Mucosa of descending colon (tissue), 3 donors: Measurements from ENCODE around the gene NF2. TPM values are rescaled to one million over a fixed set of nuclear protein-coding genes. Genes with fewer than 3 reads are reported as not detected.
"Not testable (repeated sequence)": the region's sequence is repeated elsewhere in the genome, so short reads cannot be mapped to it uniquely, and the experiment has no call there.

Experiments used
- ATAC-seq: fragments of 200-7000 bp; cut with Tn5 transposase; one replicate; pipeline ENCODE4 v1.9.1; 2020; ENCODE audit warnings: mild to moderate bottlenecking, moderate library complexity
- DNase-seq, 3 donors: peaks; one replicate each; pipeline ENCODE4 v3.0.0-alpha.2; 2020
- H3K36me3 ChIP-seq: fragments of 200-600 bp; one replicate; pipeline ENCODE4 v1.8.0; 2021; ENCODE audit warnings: low read depth, mild to moderate bottlenecking
- H3K4me1 ChIP-seq: fragments of 200-600 bp; one replicate; pipeline ENCODE4 v1.8.0; 2021; ENCODE audit warnings: low read depth, mild to moderate bottlenecking
- H3K4me3 ChIP-seq: fragments of 200-600 bp; one replicate; pipeline ENCODE4 v1.8.0; 2021; ENCODE audit warnings: mild to moderate bottlenecking
- H3K9me3 ChIP-seq: fragments of 200-600 bp; one replicate; pipeline ENCODE4 v1.8.0; 2021; ENCODE audit warnings: mild to moderate bottlenecking
- CTCF ChIP-seq: fragments of 200-600 bp; IDR thresholded peaks from one replicate; pipeline ENCODE4 v1.8.0; 2022; ENCODE audit warnings: antibody characterized with exemption, mild to moderate bottlenecking
- intact Hi-C, 2 donors: fragments of 100-400 bp; cut with DNase I in 1 of 2; cut with micrococcal nuclease in 1 of 2; formaldehyde crosslinking; loops; one replicate each; pipeline versions ENCODE4 v1.11.0 to v1.11.1; 2022; cut with DNase I, micrococcal nuclease
- total RNA-seq, 3 donors: library from RNA; stranded (reverse); fragmentation: NEBNext Ultra II Directional in 2 of 3; extraction: Animal tissue kit (Norgen Biotek cat#: 25700) in 2 of 3; gene quantifications; one replicate each; pipeline versions ENCODE4 v1.2.1 to v1.2.4, GENCODE V29; 2021 to 2023
- donor health status: DM: no; HTN: no; CAD: no; lungs with moderate emphysema.
- donor health status: DM: no; HTN: no; CAD: no.
- donor health status: DM: no; HTN: yes; CAD: no.

NF2 gene
- total RNA-seq, 3 donors from 2014 or later, result 32.3 to 45.2 (median 43.1) TPM

GRCh38 chr22:29578462-29579200 lies 24.8 kb upstream of the NF2 start:
- no peaks in the 10 kb centered on the region for H3K36me3 ChIP-seq
- peaks cover 8% of the 10 kb centered on the region for H3K4me1 ChIP-seq
- intact Hi-C loops, result no loop called here
- no peak for TF ChIP-seq CTCF
- DNase-seq (no peak), ATAC-seq (no peak)
- no peak overlapping the region for H3K4me3 ChIP-seq
- H3K9me3 ChIP-seq, result no peaks in the 10 kb centered on the region

GRCh38 chr22:29580200-29580810 lies 23.1 kb upstream of the NF2 start:
- DNase-seq, result peak; percentile 29 to 59 (median 53)
- no peak for TF ChIP-seq CTCF
- peaks cover 8% of the 10 kb centered on the region for H3K4me1 ChIP-seq
- peak overlapping the region; percentile 22 for H3K4me3 ChIP-seq
- ATAC-seq, result peak; percentile 31
- no peaks in the 10 kb centered on the region for H3K9me3 ChIP-seq
- no peaks in the 10 kb centered on the region for H3K36me3 ChIP-seq
- intact Hi-C loops, result loop anchor here in 1 of 2 donors (10.0 kb wide), 1 partner anchor 504 kb away; the partner anchor contains the start of gene HORMAD2

GRCh38 chr22:29581799-29582198 lies 21.6 kb upstream of the NF2 start:
- no peaks in the 10 kb centered on the region for H3K36me3 ChIP-seq
- no peak overlapping the region for H3K4me3 ChIP-seq
- peak; percentile 60 for ATAC-seq
- peak; percentile 57 to 69 (median 60) for DNase-seq
- H3K4me1 ChIP-seq, result peaks cover 8% of the 10 kb centered on the region
- intact Hi-C loops, result loop anchor here in 1 of 2 donors (10.0 kb wide), 1 partner anchor 503 kb away; the partner anchor contains the start of gene HORMAD2
- H3K9me3 ChIP-seq, result no peaks in the 10 kb centered on the region
- TF ChIP-seq CTCF, result no peak

GRCh38 chr22:29584975-29585374 lies 18.5 kb upstream of the NF2 start:
- H3K4me3 ChIP-seq, result no peak overlapping the region
- DNase-seq (no peak), ATAC-seq (no peak)
- intact Hi-C loops, result loop anchor here in 1 of 2 donors (10.0 kb wide), 1 partner anchor 500 kb away; the partner anchor contains the start of gene HORMAD2
- H3K9me3 ChIP-seq, result no peaks in the 10 kb centered on the region
- no peak for TF ChIP-seq CTCF
- peaks cover 8% of the 10 kb centered on the region for H3K4me1 ChIP-seq
- no peaks in the 10 kb centered on the region for H3K36me3 ChIP-seq

GRCh38 chr22:29586193-29586705 lies 17.2 kb upstream of the NF2 start:
- not testable (repeated sequence) for H3K4me3 ChIP-seq, ATAC-seq, H3K9me3 ChIP-seq, H3K36me3 ChIP-seq, DNase-seq, H3K4me1 ChIP-seq
- intact Hi-C loops, result loop anchor here in 1 of 2 donors (10.0 kb wide), 1 partner anchor 499 kb away; the partner anchor contains the start of gene HORMAD2
